ENCODE measurements around the gene ARHGAP26. TPM values are rescaled to one million over a fixed set of nuclear protein-coding genes. Genes with fewer than 3 reads are reported as not detected.
A peak's percentile ranks its signal among the peaks of the same experiment; 100 is the strongest.

ARHGAP26 gene
- polyA plus RNA-seq, 3 donors = 26.5 to 56.8 (median 28.7) TPM

- Mint-ChIP-seq H3K4me1 (peaks cover 22% of the 10 kb centered on the region), H3K27me3 (ENCODE audit: low read depth in 3 of 3) (no peaks in the 10 kb centered on the region), H3K9me3 (peaks cover 0 to 5% (median 2%) of the 10 kb centered on the region in 7 donors), H3K36me3 (peaks cover 22 to 45% of the 10 kb centered on the region in 2 donors), H3K4me3 (peak overlapping the region in 1 of 2 donors; percentile 23), H3K27ac (peak overlapping the region in 3 of 7 donors; percentile 6 to 72 (median 29))
- Histone ChIP-seq H3K79me2 (ENCODE audit: insufficient read depth, low read length) (no peaks in the 10 kb centered on the region), H4K20me1 (ENCODE audit: insufficient read depth, low read length) (peaks cover 39% of the 10 kb centered on the region), H2AFZ (ENCODE audit: insufficient read depth, low read depth, low read length, poor library complexity, severe bottlenecking) (no peak overlapping the region), H3K4me2 (replicated peaks; ENCODE audit: extremely low read depth, low read length, poor library complexity, severe bottlenecking) (no peak overlapping the region), H3K9ac (ENCODE audit: insufficient read depth, low read length, poor library complexity, severe bottlenecking) (no peak overlapping the region), H3K9me3 (replicated peaks in 1 of 2; ENCODE audit: control insufficient read depth in 1 of 2, insufficient read depth in 1 of 2, low read length in 2 of 2) (no peaks in the 10 kb centered on the region), H3K27ac (ENCODE audit: low read depth in 1 of 2, low read length in 2 of 2) (peak overlapping the region in 1 of 2 donors; percentile 49), H3K4me3 (replicated peaks in 1 of 3; ENCODE audit: low read depth in 2 of 3, low read length in 3 of 3) (no peak overlapping the region), H3K36me3 (replicated peaks in 1 of 2; ENCODE audit: control insufficient read depth in 1 of 2, insufficient read depth in 2 of 2, low read length in 2 of 2) (peaks cover 2 to 28% of the 10 kb centered on the region in 2 donors), H3K27me3 (ENCODE audit: control insufficient read depth in 2 of 2, insufficient read depth in 2 of 2, low read length in 2 of 2) (no peaks in the 10 kb centered on the region), H3K4me1 (ENCODE audit: control insufficient read depth in 1 of 2, insufficient read depth in 2 of 2, low read length in 2 of 2) (peaks cover 13 to 20% of the 10 kb centered on the region in 2 donors)
- DNase-seq = peak in 1 of 3 donors; percentile 14
- WGBS (ENCODE audit: insufficient coverage) = no CpG with 5 or more reads among the region's 2 CpGs
- intact Hi-C loops (cut with micrococcal nuclease) = no loop called here
- TF ChIP-seq CTCF (IDR thresholded peaks at IDR 0.05) = no peak
Measured at GRCh38 chr5:143195491-143195890, 425.3 kb downstream of the ARHGAP26 start.

GRCh38 chr5:143196601-143197259, 426.6 kb downstream of the ARHGAP26 start:
- Histone ChIP-seq H3K27me3 (ENCODE audit: control insufficient read depth in 2 of 2, insufficient read depth in 2 of 2, low read length in 2 of 2) (no peaks in the 10 kb centered on the region), H3K36me3 (replicated peaks in 1 of 2; ENCODE audit: control insufficient read depth in 1 of 2, insufficient read depth in 2 of 2, low read length in 2 of 2) (peaks cover 2 to 30% of the 10 kb centered on the region in 2 donors), H4K20me1 (ENCODE audit: insufficient read depth, low read length) (peaks cover 51% of the 10 kb centered on the region), H3K9me3 (replicated peaks in 1 of 2; ENCODE audit: control insufficient read depth in 1 of 2, insufficient read depth in 1 of 2, low read length in 2 of 2) (no peaks in the 10 kb centered on the region), H3K4me2 (replicated peaks; ENCODE audit: extremely low read depth, low read length, poor library complexity, severe bottlenecking) (no peak overlapping the region), H3K9ac (ENCODE audit: insufficient read depth, low read length, poor library complexity, severe bottlenecking) (no peak overlapping the region), H3K4me1 (ENCODE audit: control insufficient read depth in 1 of 2, insufficient read depth in 2 of 2, low read length in 2 of 2) (peaks cover 13 to 20% of the 10 kb centered on the region in 2 donors), H3K27ac (ENCODE audit: low read depth in 1 of 2, low read length in 2 of 2) (no peak overlapping the region), H3K4me3 (replicated peaks in 1 of 3; ENCODE audit: low read depth in 2 of 3, low read length in 3 of 3) (no peak overlapping the region), H2AFZ (ENCODE audit: insufficient read depth, low read depth, low read length, poor library complexity, severe bottlenecking) (no peak overlapping the region), H3K79me2 (ENCODE audit: insufficient read depth, low read length) (no peaks in the 10 kb centered on the region)
- no peaks in the 10 kb centered on the region for H3K27me3 Mint-ChIP-seq (ENCODE audit: low read depth in 3 of 3)
- H3K9me3 Mint-ChIP-seq = peaks cover 0 to 3% (median 0%) of the 10 kb centered on the region in 7 donors
- no peak for DNase-seq
- H3K36me3 Mint-ChIP-seq = peaks cover 27 to 52% of the 10 kb centered on the region in 2 donors
- no peak overlapping the region for H3K4me3 Mint-ChIP-seq
- peak overlapping the region in 1 of 7 donors; percentile 0 for H3K27ac Mint-ChIP-seq
- TF ChIP-seq CTCF (IDR thresholded peaks at IDR 0.05) = no peak
- WGBS (ENCODE audit: insufficient coverage) = no CpG with 5 or more reads among the region's 3 CpGs
- H3K4me1 Mint-ChIP-seq = peaks cover 22% of the 10 kb centered on the region
- intact Hi-C loops (cut with micrococcal nuclease) = no loop called here
